HG02763 (cell line): ENCODE measurements around the gene VSNL1.

Source experiments
- ATAC-seq: cut with Tn5 transposase; IDR thresholded peaks from one replicate; pipeline ENCODE4 v1.9.1; 2021; ENCODE audit warnings: mild to moderate bottlenecking, moderate library complexity; ENCODE audit not compliant: unreplicated experiment

VSNL1 gene

GRCh38 chr2:17580319-17580715 is 39.8 kb downstream of the VSNL1 start:
- no peak for ATAC-seq

GRCh38 chr2:17581831-17582230 is 41.3 kb downstream of the VSNL1 start:
- ATAC-seq = no peak

- ATAC-seq = no peak
These were observed 42.7 kb downstream of the VSNL1 start for GRCh38 chr2:17583166-17583565.

GRCh38 chr2:17583646-17584045 is 43.1 kb downstream of the VSNL1 start:
- ATAC-seq = no peak

GRCh38 chr2:17584689-17585088 is 44.2 kb downstream of the VSNL1 start:
- ATAC-seq = no peak

GRCh38 chr2:17587469-17587868 is 47.0 kb downstream of the VSNL1 start:
- ATAC-seq = no peak

- ATAC-seq = no peak
These were observed 47.5 kb downstream of the VSNL1 start for GRCh38 chr2:17588031-17588430.

- ATAC-seq = no peak
These were observed 49.0 kb downstream of the VSNL1 start for GRCh38 chr2:17589406-17590035.

GRCh38 chr2:17590342-17590911 is 49.9 kb downstream of the VSNL1 start:
- ATAC-seq = no peak

- no peak for ATAC-seq
These were observed 51.4 kb downstream of the VSNL1 start for GRCh38 chr2:17591846-17592245.

- ATAC-seq = no peak
These were observed 52.4 kb downstream of the VSNL1 start for GRCh38 chr2:17592731-17593409.

- no peak for ATAC-seq
These were observed 52.9 kb downstream of the VSNL1 start for GRCh38 chr2:17593445-17593840.

- ATAC-seq = no peak
These were observed 53.5 kb downstream of the VSNL1 start for GRCh38 chr2:17593841-17594491.

- no peak for ATAC-seq
These were observed 54.3 kb downstream of the VSNL1 start for GRCh38 chr2:17594533-17595401.

- ATAC-seq = no peak
These were observed 59.1 kb downstream of the VSNL1 start for GRCh38 chr2:17599617-17600016.

GRCh38 chr2:17600556-17601204 is 60.2 kb downstream of the VSNL1 start:
- ATAC-seq = no peak

- no peak for ATAC-seq
These were observed 63.6 kb downstream of the VSNL1 start for GRCh38 chr2:17604050-17604449.

- no peak for ATAC-seq
These were observed 65.2 kb downstream of the VSNL1 start for GRCh38 chr2:17605696-17606095.

GRCh38 chr2:17606851-17607250 is 66.4 kb downstream of the VSNL1 start:
- ATAC-seq = no peak

GRCh38 chr2:17607379-17607778 is 66.9 kb downstream of the VSNL1 start:
- no peak for ATAC-seq
